H9 (cell line): Measurements from ENCODE around the gene VEZT. TPM values are rescaled to one million over a fixed set of nuclear protein-coding genes. Genes with fewer than 3 reads are reported as not detected.

Experiments used
- DNase-seq: peaks from one replicate; pipeline ENCODE4 v3.0.0-alpha.2; 2017
- H2AFZ ChIP-seq: one replicate; pipeline ENCODE4 v1.6.1; 2013; ENCODE audit warnings: mild to moderate bottlenecking, low read length, control low read depth, moderate library complexity
- H2AK5ac ChIP-seq: 2 replicates; pipeline ENCODE4 v1.6.1; 2013; ENCODE audit warnings: low read length, control low read depth, mixed read lengths; ENCODE audit not compliant: insufficient read length
- H2BK120ac ChIP-seq: one replicate; pipeline ENCODE4 v1.6.1; 2013; ENCODE audit warnings: low read depth, mild to moderate bottlenecking, low read length, control low read depth, inconsistent platforms; ENCODE audit not compliant: poor library complexity, severe bottlenecking
- H2BK12ac ChIP-seq: 2 replicates; pipeline ENCODE4 v1.6.1; 2013; ENCODE audit warnings: low read length, control low read depth, mixed read lengths, low read depth; ENCODE audit not compliant: insufficient read length
- H2BK15ac ChIP-seq: 2 replicates; pipeline ENCODE4 v1.6.1; 2013; ENCODE audit warnings: low read depth, low read length, control low read depth
- H2BK20ac ChIP-seq: one replicate; pipeline ENCODE4 v1.6.1; 2013; ENCODE audit warnings: low read depth, mild to moderate bottlenecking, low read length, control low read depth, inconsistent platforms; ENCODE audit not compliant: poor library complexity, severe bottlenecking
- H2BK5ac ChIP-seq: 2 replicates; pipeline ENCODE4 v1.6.1; 2013; ENCODE audit warnings: low read length, control low read depth, mixed read lengths; ENCODE audit not compliant: insufficient read length
- H3K14ac ChIP-seq: 2 replicates; pipeline ENCODE4 v1.6.1; 2013; ENCODE audit warnings: low read length, control low read depth; ENCODE audit not compliant: insufficient read depth
- H3K18ac ChIP-seq: 2 replicates; pipeline ENCODE4 v1.6.1; 2013; ENCODE audit warnings: low read depth, mild to moderate bottlenecking, mixed read lengths, low read length, control low read depth; ENCODE audit not compliant: insufficient read length
- H3K23ac ChIP-seq: 2 replicates; pipeline ENCODE4 v1.6.1; 2013; ENCODE audit warnings: low read length, control low read depth, mixed read lengths, low read depth; ENCODE audit not compliant: insufficient read length
- H3K23me2 ChIP-seq: 2 replicates; pipeline ENCODE4 v1.6.1; 2013; ENCODE audit warnings: low read depth, mild to moderate bottlenecking, mixed read lengths, low read length, control low read depth; ENCODE audit not compliant: insufficient read length, poor library complexity, severe bottlenecking
- H3K27ac ChIP-seq: 2 replicates; pipeline ENCODE4 v1.5.1; 2013; ENCODE audit warnings: low read length, control low read depth, mixed read lengths, low read depth; ENCODE audit not compliant: insufficient read length
- H3K27me3 ChIP-seq: 2 replicates; pipeline ENCODE4 v1.6.1; 2013; ENCODE audit warnings: low read length, control low read depth, inconsistent platforms; ENCODE audit not compliant: insufficient read depth
- H3K4ac ChIP-seq: 2 replicates; pipeline ENCODE4 v1.6.1; 2013; ENCODE audit warnings: low read depth, mild to moderate bottlenecking, control low read depth, inconsistent platforms, low read length, moderate library complexity
- H3K4me1 ChIP-seq: 2 replicates; pipeline ENCODE4 v1.6.1; 2013; ENCODE audit warnings: low read length, control low read depth, inconsistent platforms; ENCODE audit not compliant: insufficient read depth
- H3K4me2 ChIP-seq: 2 replicates; pipeline ENCODE4 v1.6.1; 2013; ENCODE audit warnings: low read length, control low read depth, mixed read lengths; ENCODE audit not compliant: insufficient read length, insufficient read depth
- H3K56ac ChIP-seq: 2 replicates; pipeline ENCODE4 v1.6.1; 2013; ENCODE audit warnings: low read depth, mild to moderate bottlenecking, mixed read lengths, low read length, control low read depth; ENCODE audit not compliant: insufficient read length
- H3K79me1 ChIP-seq: 2 replicates; pipeline ENCODE4 v1.6.1; 2013; ENCODE audit warnings: low read depth, mild to moderate bottlenecking, moderate library complexity, low read length, control low read depth, inconsistent platforms; ENCODE audit not compliant: insufficient read depth, poor library complexity, severe bottlenecking
- H3K79me2 ChIP-seq: 2 replicates; pipeline ENCODE4 v1.6.1; 2013; ENCODE audit warnings: low read length, control low read depth, inconsistent platforms; ENCODE audit not compliant: insufficient read depth
- H3K9ac ChIP-seq: 2 replicates; pipeline ENCODE4 v1.6.1; 2013; ENCODE audit warnings: low read length, control low read depth, mixed read lengths; ENCODE audit not compliant: insufficient read length; ENCODE audit errors: extremely low read depth
- H3K9me3 ChIP-seq: one replicate; pipeline ENCODE4 v1.6.1; 2013; ENCODE audit warnings: low read depth, low read length, inconsistent platforms; ENCODE audit not compliant: control insufficient read depth
- H3T11ph ChIP-seq: one replicate; pipeline ENCODE4 v1.6.1; 2013; ENCODE audit warnings: mild to moderate bottlenecking, low read length, control low read depth, inconsistent platforms
- H4K20me1 ChIP-seq: one replicate; pipeline ENCODE4 v1.6.1; 2013; ENCODE audit not compliant: control insufficient read depth, insufficient read length, insufficient read depth
- H4K5ac ChIP-seq: 2 replicates; pipeline ENCODE4 v1.6.1; 2013; ENCODE audit warnings: low read depth, mild to moderate bottlenecking, mixed read lengths, low read length, control low read depth; ENCODE audit not compliant: insufficient read length
- H4K8ac ChIP-seq: replicated peaks from 2 replicates; pipeline ENCODE4 v1.6.1; 2013; ENCODE audit warnings: low read length, control low read depth, mixed read lengths, low read depth; ENCODE audit not compliant: insufficient read length
- H4K91ac ChIP-seq: 2 replicates; pipeline ENCODE4 v1.6.1; 2013; ENCODE audit warnings: low read depth, mild to moderate bottlenecking, moderate library complexity, mixed read lengths, low read length, control low read depth; ENCODE audit not compliant: insufficient read length
- H3K27ac Mint-ChIP-seq, 3 experiments: 2 replicates in 2 of 3; 3 replicates in 1 of 3; pipeline ENCODE4 v1.8.0; 2020 to 2021; ENCODE audit warnings: mixed read lengths in 3 of 3, mild to moderate bottlenecking in 1 of 3, moderate library complexity in 1 of 3
- H3K27me3 Mint-ChIP-seq: 2 replicates; pipeline ENCODE4 v1.8.0; 2021; ENCODE audit warnings: low read depth, mild to moderate bottlenecking, moderate library complexity, mixed read lengths
- H3K36me3 Mint-ChIP-seq, 3 experiments: 2 replicates in 2 of 3; 3 replicates in 1 of 3; pipeline ENCODE4 v1.8.0; 2020 to 2021; ENCODE audit warnings: low read depth in 3 of 3, mixed read lengths in 3 of 3; ENCODE audit not compliant: insufficient read depth in 1 of 3
- H3K4me1 Mint-ChIP-seq, 2 experiments: 2 replicates each; pipeline ENCODE4 v1.8.0; 2020; ENCODE audit warnings: mixed read lengths in 2 of 2
- H3K4me3 Mint-ChIP-seq, 2 experiments: 2 replicates in 1 of 2; 3 replicates in 1 of 2; pipeline ENCODE4 v1.8.0; 2020 to 2021; ENCODE audit warnings: mild to moderate bottlenecking in 2 of 2, mixed read lengths in 2 of 2, moderate library complexity in 1 of 2
- H3K9me3 Mint-ChIP-seq, 2 experiments: 2 replicates in 1 of 2; 3 replicates in 1 of 2; pipeline ENCODE4 v1.8.0; 2020; ENCODE audit warnings: mild to moderate bottlenecking in 2 of 2, mixed read lengths in 2 of 2, moderate library complexity in 1 of 2
- CTCF ChIP-seq: fragments of 200-600 bp; sonication (generic); conservative IDR thresholded peaks from 3 replicates; pipeline ENCODE4 v1.8.0; 2021; ENCODE audit warnings: antibody characterized with exemption, mild to moderate bottlenecking
- WGBS: extraction: QIAGEN DNeasy Blood & Tissue Kit; methylation state at CpG from one replicate; pipeline ENCODE4 v1.1.7; 2013; ENCODE audit warnings: missing lambda C conversion rate, low lambda C conversion rate, mixed read lengths; ENCODE audit not compliant: insufficient read length; ENCODE audit errors: extremely low coverage; 5-methylcytosine and 5-hydroxymethylcytosine counted together
- total RNA-seq: library from RNA; stranded (reverse); gene quantifications from 2 replicates; pipeline ENCODE4 v1.2.1, GENCODE V29; 2021

Gene VEZT
- total RNA-seq, 1 experiment from 2014 or later, result 69.8 TPM

- Histone ChIP-seq H2BK12ac (no peak overlapping the region), H3K79me2 (no peaks in the 10 kb centered on the region; the same call in 1 of the 2 replicates), H2BK20ac (no peak overlapping the region), H2BK5ac (no peak overlapping the region), H4K5ac (no peak overlapping the region), H4K20me1 (no peaks in the 10 kb centered on the region), H3K56ac (no peak overlapping the region), H3K27ac (no peak overlapping the region), H3K18ac (no peak overlapping the region), H3K4me1 (no peaks in the 10 kb centered on the region; the same call in 1 of the 2 replicates), H3K4me2 (no peak overlapping the region), H3K23me2 (no peaks in the 10 kb centered on the region), H3K14ac (no peak overlapping the region), H2AK5ac (no peak overlapping the region), H3K27me3 (no peaks in the 10 kb centered on the region), H3K9ac (no peak overlapping the region), H3K9me3 (no peaks in the 10 kb centered on the region), H2AFZ (no peak overlapping the region), H3K4ac (no peak overlapping the region), H3T11ph (no peak overlapping the region), H2BK15ac (no peak overlapping the region), H2BK120ac (no peak overlapping the region), H3K23ac (no peak overlapping the region), H4K8ac (no peak overlapping the region), H3K79me1 (no peaks in the 10 kb centered on the region), H4K91ac (no peak overlapping the region)
- Mint-ChIP-seq H3K27me3 (no peaks in the 10 kb centered on the region), H3K36me3 (peaks cover 9 to 32% (median 20%) of the 10 kb centered on the region in 3 experiments; a peak in 6 of 7 replicates), H3K27ac (no peak overlapping the region; a peak in 1 of 7 replicates), H3K4me3 (no peak overlapping the region), H3K4me1 (peaks cover 12 to 13% of the 10 kb centered on the region in 2 experiments), H3K9me3 (no peaks in the 10 kb centered on the region)
- no CpG with 5 or more reads among the region's 3 CpGs for WGBS
- DNase-seq, result no peak
- no peak for TF ChIP-seq CTCF
Observed at GRCh38 chr12:95262808-95263207, 45.2 kb downstream of the VEZT start.
